ENCODE measurements around the gene SENP2.
"Not testable (repeated sequence)": the region's sequence is repeated elsewhere in the genome, so short reads cannot be mapped to it uniquely, and the experiment has no call there.

The SENP2 gene

GRCh38 chr3:185585859-185586685 is at the start of gene SENP2:
Gene SENP2 (plus strand): TSS chr3:185586295. CDS start chr3:185586414, 119 bp downstream.
- peak; percentile 99 for DNase-seq

- peak; percentile 91 for DNase-seq
Observed at GRCh38 chr3:185537369-185537970, 48.6 kb upstream of the SENP2 start.

DNA sequence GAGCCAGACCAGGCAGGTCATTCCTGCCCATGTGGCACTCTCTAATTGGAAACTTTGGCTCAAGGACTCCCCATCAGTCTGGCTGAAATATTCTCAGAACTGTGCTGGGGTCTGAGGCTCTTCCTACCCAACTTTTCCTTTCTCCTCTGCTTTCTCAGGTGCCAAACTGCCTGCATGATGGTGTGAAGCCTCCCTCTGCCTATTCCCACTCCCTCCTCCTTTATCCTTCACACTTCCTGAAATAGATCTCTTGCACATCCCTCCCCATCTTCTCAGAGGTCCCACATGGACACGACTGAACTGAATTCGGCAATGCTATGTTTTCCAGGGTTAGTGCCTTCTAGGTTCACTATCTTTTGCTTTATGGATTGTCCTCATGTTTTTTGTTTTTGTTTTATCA is 46.2 kb upstream of the SENP2 start:
- no peak for DNase-seq

DNA sequence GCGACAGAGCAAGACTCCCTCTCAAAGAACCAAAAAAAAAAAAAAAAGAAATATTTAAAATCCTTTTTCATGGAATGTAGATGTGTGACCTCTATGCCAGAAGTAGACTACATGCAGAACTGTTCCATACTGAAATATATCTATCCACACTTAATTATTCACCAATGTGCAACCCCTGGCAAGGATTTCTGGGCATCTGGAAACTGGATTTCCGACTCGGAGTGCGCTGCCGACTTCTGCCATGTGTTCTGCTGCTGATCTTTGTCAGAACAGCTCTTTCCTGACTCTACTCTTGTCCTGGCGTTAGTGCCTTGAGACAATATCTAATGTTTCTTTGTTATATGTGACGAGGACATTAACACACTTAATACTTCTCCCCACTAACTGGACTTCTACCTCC is 45.4 kb upstream of the SENP2 start:
- DNase-seq = no peak

- DNase-seq = no peak
Observed at GRCh38 chr3:185549122-185549521, 37.0 kb upstream of the SENP2 start.

DNA sequence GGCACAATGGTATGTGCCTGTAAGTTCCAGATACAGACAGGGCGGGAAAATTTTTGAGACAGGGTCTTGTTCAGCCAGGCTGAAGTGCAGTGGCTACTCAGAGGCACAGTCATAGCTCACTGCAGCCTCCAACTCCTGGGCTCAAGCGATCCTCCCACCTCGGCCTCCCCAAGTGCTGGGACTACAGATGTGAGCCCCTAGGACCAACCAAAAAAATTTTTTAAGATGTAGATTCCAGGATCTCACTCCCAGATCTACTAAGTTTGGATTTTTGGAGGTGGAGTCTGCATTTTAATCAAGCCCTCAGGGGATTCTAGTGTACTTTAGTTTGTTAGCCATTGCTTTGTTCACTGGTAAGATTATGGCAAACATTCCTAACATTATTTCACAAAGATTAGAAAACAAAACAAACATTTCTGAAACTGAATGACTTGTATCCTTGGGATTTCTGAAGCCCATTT is 36.4 kb upstream of the SENP2 start:
- DNase-seq = no peak

DNA sequence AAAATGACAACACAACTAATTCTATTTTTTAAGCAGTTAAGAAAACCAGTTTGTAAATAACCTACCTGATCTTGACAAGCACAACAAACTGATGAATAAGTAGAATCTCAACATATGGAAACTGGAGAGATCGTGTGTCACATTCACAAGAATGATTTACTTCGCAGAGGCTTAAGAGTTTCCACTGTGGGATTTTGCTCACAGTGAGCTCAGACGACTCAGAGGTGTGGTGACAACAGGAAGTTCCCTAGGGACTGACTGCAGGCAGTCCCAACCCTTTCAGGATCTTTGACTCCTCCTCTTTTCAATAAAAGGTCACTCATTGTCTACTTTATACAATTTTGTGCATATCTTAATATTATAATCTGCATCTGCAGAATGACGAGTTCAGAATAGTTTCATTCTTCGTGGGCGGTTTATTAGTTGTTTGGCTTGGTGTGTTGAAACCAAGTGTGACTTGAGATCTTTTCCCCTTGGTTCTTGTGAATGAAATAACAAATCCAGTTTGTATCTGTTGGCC is 33.7 kb upstream of the SENP2 start, which contains the start of gene LIPH:
TSS of gene LIPH (minus strand) at position 231 of the 520 bp plus-strand sequence. CDS start at position 114, 117 bp downstream.
- DNase-seq = peak; percentile 25

- DNase-seq = no peak
Observed at GRCh38 chr3:185555101-185555501, 31.0 kb upstream of the SENP2 start.

GRCh38 chr3:185555860-185556347 is 30.2 kb upstream of the SENP2 start:
- DNase-seq = no peak

- DNase-seq = not testable (repeated sequence)
Observed at GRCh38 chr3:185556640-185557039, 29.5 kb upstream of the SENP2 start.

GRCh38 chr3:185558395-185558794 is 27.7 kb upstream of the SENP2 start:
- DNase-seq = no peak

DNA sequence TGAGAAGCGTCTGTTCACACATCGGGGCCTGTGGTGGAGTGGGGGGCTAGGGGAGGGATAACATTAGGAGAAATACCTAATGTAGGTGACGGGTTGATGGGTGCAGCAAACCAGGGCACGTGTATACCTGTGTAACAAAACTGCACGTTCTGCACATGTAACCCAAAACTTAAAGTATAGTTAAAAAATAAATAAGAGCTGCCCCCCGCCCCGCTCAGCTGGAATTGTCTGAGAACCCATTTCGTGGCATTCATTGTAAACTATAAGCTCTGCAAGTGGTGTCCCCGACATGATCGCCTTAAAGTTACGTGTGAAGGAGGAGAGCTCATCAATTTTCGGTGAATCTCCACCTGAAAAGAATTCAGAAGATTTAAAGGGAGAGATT is 26.4 kb upstream of the SENP2 start:
- DNase-seq = no peak

GRCh38 chr3:185560676-185561075 is 25.4 kb upstream of the SENP2 start:
- DNase-seq = no peak

- DNase-seq = no peak
Observed at GRCh38 chr3:185561374-185561943, 24.6 kb upstream of the SENP2 start.

GRCh38 chr3:185561958-185562357 is 24.1 kb upstream of the SENP2 start:
- no peak for DNase-seq

DNA sequence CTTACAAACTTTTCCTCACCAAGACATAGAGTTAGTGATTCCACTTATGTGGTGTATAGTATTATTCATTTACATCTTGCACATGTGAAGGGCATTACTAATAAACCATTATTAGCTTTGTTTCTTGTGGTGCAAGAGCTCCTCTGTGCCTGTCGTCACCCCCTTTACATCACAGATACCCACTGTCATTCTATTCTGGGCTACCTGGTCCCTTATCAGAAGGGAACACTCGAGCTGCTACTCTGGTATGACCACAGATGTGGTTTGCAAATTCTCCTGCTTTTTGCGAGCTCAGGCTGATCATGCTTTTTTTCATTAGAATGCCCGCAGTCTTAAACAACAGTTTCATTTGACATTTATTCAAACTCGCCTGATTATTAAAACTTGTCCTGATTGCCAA is 13.9 kb upstream of the SENP2 start:
- DNase-seq = no peak

DNA sequence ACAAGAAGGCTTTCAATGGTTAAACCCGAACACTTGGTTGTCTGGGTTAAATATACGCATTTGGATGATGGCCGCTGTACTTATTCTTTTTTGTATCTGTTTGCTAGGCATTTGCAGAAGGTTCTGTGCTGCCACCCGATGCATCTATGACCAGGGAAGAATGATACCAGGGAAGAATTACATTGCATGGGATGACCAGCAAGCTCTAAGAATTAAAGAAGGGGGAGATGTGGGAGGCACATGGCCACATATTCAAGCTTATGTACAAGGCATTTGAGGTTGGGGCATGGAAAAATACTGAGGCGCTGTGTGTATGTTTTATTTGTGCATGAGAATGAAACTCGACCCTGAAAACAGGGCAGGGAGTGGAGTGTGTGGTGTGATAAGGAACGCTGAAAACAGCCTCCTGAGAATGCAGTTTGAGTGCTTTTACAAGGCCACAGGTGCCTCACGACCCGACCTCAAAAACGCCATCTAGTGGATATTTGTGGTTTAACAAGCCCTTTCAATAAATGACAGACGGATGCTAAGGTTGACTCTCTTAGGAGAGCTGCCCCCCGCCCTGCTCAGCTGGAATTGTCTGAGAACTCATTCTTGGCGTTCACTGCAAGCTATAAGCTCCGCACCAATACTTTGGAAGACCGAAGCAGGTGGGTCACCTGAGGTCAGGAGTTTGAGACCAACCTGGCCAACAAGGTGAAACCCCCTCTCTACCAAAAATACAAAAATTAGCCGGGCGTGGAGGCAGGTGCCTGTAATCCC is 10.8 kb upstream of the SENP2 start:
- DNase-seq = peak; percentile 80

GRCh38 chr3:185582236-185582635 is 3.9 kb upstream of the SENP2 start:
- no peak for DNase-seq

- no peak for DNase-seq
Observed at GRCh38 chr3:185582871-185583270, 3.2 kb upstream of the SENP2 start.

DNA sequence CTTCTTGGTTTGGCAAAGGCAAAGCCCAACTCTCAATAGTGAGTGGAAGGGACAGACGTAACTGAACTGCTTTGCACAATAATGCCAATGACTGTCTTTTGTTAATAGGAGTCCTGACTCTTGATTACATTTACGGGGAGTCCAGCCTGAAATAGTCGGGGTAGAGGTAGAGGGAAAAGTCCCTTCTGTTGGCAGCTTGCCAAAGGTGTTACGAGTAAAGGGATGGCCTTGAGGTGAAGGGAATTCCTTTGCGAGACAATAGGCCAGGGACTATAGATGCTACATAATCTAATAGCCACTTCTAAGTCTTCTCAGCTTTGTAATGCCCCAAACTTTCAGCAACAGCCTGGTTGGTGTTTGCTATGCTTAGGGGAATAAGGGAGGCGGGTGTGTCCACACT is 2.2 kb upstream of the SENP2 start:
- no peak for DNase-seq

DNA sequence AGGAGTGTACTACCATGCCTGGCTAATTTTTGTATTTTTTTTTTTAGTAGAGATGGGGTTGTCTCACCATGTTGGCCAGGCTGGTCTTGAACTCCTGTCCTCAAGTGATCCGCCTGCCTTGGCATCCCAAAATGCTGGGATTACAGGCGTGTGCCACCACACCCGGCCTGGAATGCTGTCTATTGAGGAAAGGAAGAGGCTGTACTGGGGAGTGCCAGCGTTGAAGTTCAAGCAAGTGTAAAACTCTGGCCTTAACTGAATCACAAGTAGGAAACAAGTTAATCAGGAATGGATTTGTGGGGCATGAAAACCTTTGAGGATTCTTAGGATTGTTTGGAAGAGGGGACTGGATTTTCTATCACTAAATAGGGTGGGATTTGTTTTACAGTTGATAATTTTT is 1.4 kb upstream of the SENP2 start:
- DNase-seq = no peak

DNA sequence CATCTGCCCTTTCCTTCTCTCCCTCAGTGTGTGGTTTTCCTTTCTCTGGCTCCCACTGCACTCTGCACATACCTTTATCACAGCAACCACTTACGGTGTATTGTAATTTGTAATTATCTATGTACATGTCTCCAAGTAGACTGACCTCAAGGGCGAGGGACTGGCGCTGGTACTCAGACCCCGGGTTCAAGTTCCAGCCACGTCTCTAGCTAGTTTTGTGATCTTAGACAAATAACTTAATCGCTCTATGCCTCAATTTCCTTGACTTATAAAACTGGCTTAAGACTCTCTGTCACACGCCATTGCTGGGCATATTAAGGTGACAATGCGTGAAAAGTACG is 607 bp upstream of the SENP2 start:
- DNase-seq = no peak

DNA sequence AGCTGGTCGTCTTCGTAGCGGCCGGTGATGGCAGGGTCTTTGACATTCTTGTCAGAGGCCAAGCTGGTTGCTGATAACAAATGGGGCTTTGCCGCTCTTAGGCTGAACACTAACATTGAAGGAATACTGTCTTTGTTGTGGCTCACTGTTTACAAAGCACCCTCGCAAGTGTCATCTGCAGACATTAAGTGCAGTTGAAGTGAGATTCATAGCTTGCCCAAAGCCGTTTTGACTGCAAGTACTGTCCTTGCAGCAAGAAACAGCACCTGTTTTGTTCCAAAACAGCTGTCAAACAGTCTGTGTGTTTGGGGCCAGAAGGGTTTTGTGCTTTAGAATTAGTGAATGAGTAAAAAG is 568 bp downstream of the SENP2 start:
- no peak for DNase-seq

Measured in activated CD4-positive, alpha-beta T cell treated with anti-CD3 and anti-CD28 coated beads, Interleukin-2, Interleukin-6, amounts not matched to agents 100 ng/mL and 50 ng/mL, durations not matched to agents 16 hours and 8 hours (primary cell).